HepG2 (cell line): ENCODE measurements around the gene NADK2. TPM values are rescaled to one million over a fixed set of nuclear protein-coding genes. Genes with fewer than 3 reads are reported as not detected.

ENCODE experiments used
- HNF4A ChIP-seq: sonication (generic); formaldehyde crosslinking; IDR thresholded peaks from 2 replicates; pipeline ENCODE4 v1.4.0; 2020; ENCODE audit warnings: missing genetic modification reagents
- JDP2 ChIP-seq: sonication (generic); formaldehyde crosslinking; IDR thresholded peaks from 2 replicates; pipeline ENCODE4 v1.8.1; 2022; ENCODE audit warnings: missing genetic modification reagents, borderline replicate concordance
- ZMYM4 ChIP-seq: sonication (generic); formaldehyde crosslinking; IDR thresholded peaks from 2 replicates; pipeline ENCODE4 v1.8.1; 2023; ENCODE audit warnings: mild to moderate bottlenecking, missing genetic modification reagents
- ZNF337 ChIP-seq: sonication (generic); formaldehyde crosslinking; IDR thresholded peaks from 2 replicates; pipeline ENCODE4 v1.5.1; 2020; ENCODE audit warnings: missing genetic modification reagents, low read depth, mild to moderate bottlenecking, borderline replicate concordance
- ZNF598 ChIP-seq: sonication (generic); formaldehyde crosslinking; IDR thresholded peaks from 2 replicates; pipeline ENCODE4 v1.5.1; 2020; ENCODE audit warnings: mild to moderate bottlenecking, missing genetic modification reagents, borderline replicate concordance
- ZNF773 ChIP-seq: sonication (generic); formaldehyde crosslinking; IDR thresholded peaks from 2 replicates; pipeline ENCODE4 v1.4.0; 2020; ENCODE audit warnings: missing genetic modification reagents, borderline replicate concordance
- ZNF782 ChIP-seq: sonication (generic); formaldehyde crosslinking; IDR thresholded peaks from 2 replicates; pipeline ENCODE4 v1.4.0; 2020; ENCODE audit warnings: missing genetic modification reagents, mild to moderate bottlenecking, borderline replicate concordance
- ZNF878 ChIP-seq: sonication (generic); formaldehyde crosslinking; IDR thresholded peaks from 2 replicates; pipeline ENCODE4 v1.8.1; 2023; ENCODE audit warnings: mild to moderate bottlenecking, missing genetic modification reagents, moderate library complexity
- ZZZ3 ChIP-seq: sonication (generic); formaldehyde crosslinking; IDR thresholded peaks from 2 replicates; pipeline ENCODE4 v1.4.0; 2020; ENCODE audit warnings: missing genetic modification reagents, mild to moderate bottlenecking, borderline replicate concordance
- polyA plus RNA-seq, 8 experiments: library from polyadenylated mRNA; depleted of rRNA in 3 of 8; stranded (reverse) in 7 of 8; unstranded in 1 of 8; fragments of >200 nt; fragmentation: Illumina TruSeq in 4 of 8; extraction: Trizol in 4 of 8; gene quantifications; 2 replicates each; pipeline versions ENCODE4 v1.2.1 to v1.2.3, GENCODE V29; 2011 to 2016; ENCODE audit warnings: low read depth in 4 of 8, missing spikeins in 1 of 8, mixed read lengths in 1 of 8; ENCODE audit not compliant: insufficient read depth in 1 of 8
- total RNA-seq, 5 experiments: library from RNA; depleted of rRNA; stranded (reverse); fragments of >200 nt; fragmentation: Illumina TruSeq; extraction: Trizol; gene quantifications; 2 replicates each; pipeline ENCODE4 v1.2.3, GENCODE V29; 2016; ENCODE audit warnings: low read depth in 1 of 5
- TF ChIP-seq, protein P1 (sequence below): sonication (generic); formaldehyde crosslinking; IDR thresholded peaks from 2 replicates; pipeline ENCODE4 v1.9.0; 2022; ENCODE audit warnings: missing genetic modification reagents, mild to moderate bottlenecking, borderline replicate concordance
- TF ChIP-seq, protein P2 (sequence below): sonication (generic); formaldehyde crosslinking; IDR thresholded peaks from 2 replicates; pipeline ENCODE4 v1.9.0; 2021; ENCODE audit warnings: missing genetic modification reagents, borderline replicate concordance
- TF ChIP-seq, protein P3 (sequence below): sonication (generic); formaldehyde crosslinking; IDR thresholded peaks from 2 replicates; pipeline ENCODE4 v1.8.1; 2023; ENCODE audit warnings: mild to moderate bottlenecking, inconsistent platforms, moderate library complexity, missing genetic modification reagents, borderline replicate concordance
- TF ChIP-seq, protein P4 (sequence below): sonication (generic); formaldehyde crosslinking; IDR thresholded peaks from 2 replicates; pipeline ENCODE4 v1.4.0; 2020; ENCODE audit warnings: missing genetic modification reagents
- TF ChIP-seq, protein P5 (sequence below): sonication (generic); formaldehyde crosslinking; IDR thresholded peaks from 2 replicates; pipeline ENCODE4 v1.5.0; 2020; ENCODE audit warnings: missing genetic modification reagents
- TF ChIP-seq, protein P6 (sequence below): sonication (generic); formaldehyde crosslinking; IDR thresholded peaks from 2 replicates; pipeline ENCODE4 v1.4.0; 2020; ENCODE audit warnings: missing genetic modification reagents, borderline replicate concordance

Gene NADK2
- total and polyA plus RNA-seq, 2 of the 13 experiments (the other 11 are each of a cell fraction or from before 2014, with no cell fraction given), result 13.9 to 71.4 TPM

DNA sequence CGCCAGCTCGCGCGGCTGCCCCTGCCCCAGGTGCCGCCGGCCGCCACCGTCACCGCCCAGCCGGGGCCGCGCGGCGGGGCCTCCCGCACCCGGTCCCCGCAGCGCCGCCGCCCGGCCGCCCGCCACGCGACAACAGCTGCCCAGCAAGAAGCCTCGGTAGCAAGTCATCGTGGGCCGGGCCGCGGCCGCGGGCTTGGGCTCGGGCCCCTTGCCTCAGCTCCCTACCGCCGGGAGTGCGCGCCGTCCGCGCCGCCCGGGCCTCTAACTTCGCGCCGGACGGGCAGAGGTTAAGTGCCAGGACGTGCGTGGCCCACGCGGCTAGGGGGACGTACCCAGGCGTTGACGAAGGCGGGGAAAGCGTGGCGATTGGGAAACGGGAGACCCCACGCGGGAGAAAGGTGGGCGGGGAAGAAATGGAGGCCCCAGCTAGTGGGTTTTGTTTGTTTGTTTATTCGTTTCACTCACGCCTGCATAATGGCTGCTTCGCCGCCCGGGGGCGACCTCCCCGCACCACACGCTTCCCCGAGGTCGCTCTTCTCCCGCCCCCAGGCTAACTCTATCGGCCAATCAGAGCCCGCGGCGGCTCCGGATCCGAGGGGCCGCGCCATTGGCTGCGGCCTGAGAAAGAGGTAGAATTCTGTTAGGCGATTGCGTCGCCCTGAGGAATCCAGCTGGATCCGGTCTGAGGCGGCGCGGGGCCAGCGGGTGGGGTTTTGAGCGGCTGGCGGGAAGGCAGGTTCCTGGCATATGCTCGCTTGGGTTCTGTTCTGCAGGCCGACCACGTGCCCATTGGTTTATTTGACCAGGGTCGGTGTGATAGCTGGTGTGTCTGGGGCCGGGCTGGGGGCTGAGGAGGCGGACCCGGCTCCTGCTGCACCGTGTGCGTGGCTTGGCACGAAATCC, at the start of gene NADK2 (continued):
- TF ChIP-seq, protein P1, sequence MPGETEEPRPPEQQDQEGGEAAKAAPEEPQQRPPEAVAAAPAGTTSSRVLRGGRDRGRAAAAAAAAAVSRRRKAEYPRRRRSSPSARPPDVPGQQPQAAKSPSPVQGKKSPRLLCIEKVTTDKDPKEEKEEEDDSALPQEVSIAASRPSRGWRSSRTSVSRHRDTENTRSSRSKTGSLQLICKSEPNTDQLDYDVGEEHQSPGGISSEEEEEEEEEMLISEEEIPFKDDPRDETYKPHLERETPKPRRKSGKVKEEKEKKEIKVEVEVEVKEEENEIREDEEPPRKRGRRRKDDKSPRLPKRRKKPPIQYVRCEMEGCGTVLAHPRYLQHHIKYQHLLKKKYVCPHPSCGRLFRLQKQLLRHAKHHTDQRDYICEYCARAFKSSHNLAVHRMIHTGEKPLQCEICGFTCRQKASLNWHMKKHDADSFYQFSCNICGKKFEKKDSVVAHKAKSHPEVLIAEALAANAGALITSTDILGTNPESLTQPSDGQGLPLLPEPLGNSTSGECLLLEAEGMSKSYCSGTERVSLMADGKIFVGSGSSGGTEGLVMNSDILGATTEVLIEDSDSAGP (CRISPR knock-in tag), result peak; percentile 6
- TF ChIP-seq ZNF337, result peak; percentile 59; the same call in 1 of the 2 replicates
- TF ChIP-seq ZNF598, result 0 out of 2 replicates have a peak, but pooled peaks have one; percentile 73
- TF ChIP-seq ZMYM4 (CRISPR knock-in tag), result peak; percentile 98
- TF ChIP-seq, protein P2, sequence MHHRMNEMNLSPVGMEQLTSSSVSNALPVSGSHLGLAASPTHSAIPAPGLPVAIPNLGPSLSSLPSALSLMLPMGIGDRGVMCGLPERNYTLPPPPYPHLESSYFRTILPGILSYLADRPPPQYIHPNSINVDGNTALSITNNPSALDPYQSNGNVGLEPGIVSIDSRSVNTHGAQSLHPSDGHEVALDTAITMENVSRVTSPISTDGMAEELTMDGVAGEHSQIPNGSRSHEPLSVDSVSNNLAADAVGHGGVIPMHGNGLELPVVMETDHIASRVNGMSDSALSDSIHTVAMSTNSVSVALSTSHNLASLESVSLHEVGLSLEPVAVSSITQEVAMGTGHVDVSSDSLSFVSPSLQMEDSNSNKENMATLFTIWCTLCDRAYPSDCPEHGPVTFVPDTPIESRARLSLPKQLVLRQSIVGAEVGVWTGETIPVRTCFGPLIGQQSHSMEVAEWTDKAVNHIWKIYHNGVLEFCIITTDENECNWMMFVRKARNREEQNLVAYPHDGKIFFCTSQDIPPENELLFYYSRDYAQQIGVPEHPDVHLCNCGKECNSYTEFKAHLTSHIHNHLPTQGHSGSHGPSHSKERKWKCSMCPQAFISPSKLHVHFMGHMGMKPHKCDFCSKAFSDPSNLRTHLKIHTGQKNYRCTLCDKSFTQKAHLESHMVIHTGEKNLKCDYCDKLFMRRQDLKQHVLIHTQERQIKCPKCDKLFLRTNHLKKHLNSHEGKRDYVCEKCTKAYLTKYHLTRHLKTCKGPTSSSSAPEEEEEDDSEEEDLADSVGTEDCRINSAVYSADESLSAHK, result no peak
- TF ChIP-seq, protein P3, sequence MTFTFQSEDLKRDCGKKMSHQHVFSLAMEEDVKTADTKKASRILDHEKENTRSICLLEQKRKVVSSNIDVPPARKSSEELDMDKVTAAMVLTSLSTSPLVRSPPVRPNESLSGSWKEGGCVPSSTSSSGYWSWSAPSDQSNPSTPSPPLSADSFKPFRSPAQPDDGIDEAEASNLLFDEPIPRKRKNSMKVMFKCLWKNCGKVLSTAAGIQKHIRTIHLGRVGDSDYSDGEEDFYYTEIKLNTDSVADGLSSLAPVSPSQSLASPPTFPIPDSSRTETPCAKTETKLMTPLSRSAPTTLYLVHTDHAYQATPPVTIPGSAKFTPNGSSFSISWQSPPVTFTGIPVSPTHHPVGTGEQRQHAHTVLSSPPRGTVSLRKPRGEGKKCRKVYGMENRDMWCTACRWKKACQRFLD, result 0 out of 2 replicates have a peak, but pooled peaks have one; percentile 53
- no peak for TF ChIP-seq ZZZ3
- TF ChIP-seq, protein P4, sequence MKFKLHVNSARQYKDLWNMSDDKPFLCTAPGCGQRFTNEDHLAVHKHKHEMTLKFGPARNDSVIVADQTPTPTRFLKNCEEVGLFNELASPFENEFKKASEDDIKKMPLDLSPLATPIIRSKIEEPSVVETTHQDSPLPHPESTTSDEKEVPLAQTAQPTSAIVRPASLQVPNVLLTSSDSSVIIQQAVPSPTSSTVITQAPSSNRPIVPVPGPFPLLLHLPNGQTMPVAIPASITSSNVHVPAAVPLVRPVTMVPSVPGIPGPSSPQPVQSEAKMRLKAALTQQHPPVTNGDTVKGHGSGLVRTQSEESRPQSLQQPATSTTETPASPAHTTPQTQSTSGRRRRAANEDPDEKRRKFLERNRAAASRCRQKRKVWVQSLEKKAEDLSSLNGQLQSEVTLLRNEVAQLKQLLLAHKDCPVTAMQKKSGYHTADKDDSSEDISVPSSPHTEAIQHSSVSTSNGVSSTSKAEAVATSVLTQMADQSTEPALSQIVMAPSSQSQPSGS (CRISPR knock-in tag), result 0 out of 2 replicates have a peak, but pooled peaks have one; percentile 37
- TF ChIP-seq ZNF773, result no peak
- no peak; the same call in 1 of the 2 replicates for TF ChIP-seq JDP2 (CRISPR knock-in tag)
- TF ChIP-seq HNF4A (CRISPR knock-in tag), result peak; percentile 12; the same call in 1 of the 2 replicates
- TF ChIP-seq ZNF782 (CRISPR knock-in tag), result peak; percentile 83; the same call in 1 of the 2 replicates
- TF ChIP-seq, protein P5, sequence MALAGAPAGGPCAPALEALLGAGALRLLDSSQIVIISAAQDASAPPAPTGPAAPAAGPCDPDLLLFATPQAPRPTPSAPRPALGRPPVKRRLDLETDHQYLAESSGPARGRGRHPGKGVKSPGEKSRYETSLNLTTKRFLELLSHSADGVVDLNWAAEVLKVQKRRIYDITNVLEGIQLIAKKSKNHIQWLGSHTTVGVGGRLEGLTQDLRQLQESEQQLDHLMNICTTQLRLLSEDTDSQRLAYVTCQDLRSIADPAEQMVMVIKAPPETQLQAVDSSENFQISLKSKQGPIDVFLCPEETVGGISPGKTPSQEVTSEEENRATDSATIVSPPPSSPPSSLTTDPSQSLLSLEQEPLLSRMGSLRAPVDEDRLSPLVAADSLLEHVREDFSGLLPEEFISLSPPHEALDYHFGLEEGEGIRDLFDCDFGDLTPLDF (CRISPR knock-in tag), result no peak; the same call in 1 of the 2 replicates
- TF ChIP-seq, protein P6, sequence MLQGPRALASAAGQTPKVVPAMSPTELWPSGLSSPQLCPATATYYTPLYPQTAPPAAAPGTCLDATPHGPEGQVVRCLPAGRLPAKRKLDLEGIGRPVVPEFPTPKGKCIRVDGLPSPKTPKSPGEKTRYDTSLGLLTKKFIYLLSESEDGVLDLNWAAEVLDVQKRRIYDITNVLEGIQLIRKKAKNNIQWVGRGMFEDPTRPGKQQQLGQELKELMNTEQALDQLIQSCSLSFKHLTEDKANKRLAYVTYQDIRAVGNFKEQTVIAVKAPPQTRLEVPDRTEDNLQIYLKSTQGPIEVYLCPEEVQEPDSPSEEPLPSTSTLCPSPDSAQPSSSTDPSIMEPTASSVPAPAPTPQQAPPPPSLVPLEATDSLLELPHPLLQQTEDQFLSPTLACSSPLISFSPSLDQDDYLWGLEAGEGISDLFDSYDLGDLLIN (CRISPR knock-in tag), result 0 out of 2 replicates have a peak, but pooled peaks have one; percentile 64
- peak; percentile 84 for TF ChIP-seq ZNF878 (CRISPR knock-in tag)
